Effector memory CD8-positive, alpha-beta T cell (primary cell): ENCODE data around the gene FLCN.
"Not testable (repeated sequence)": the region's sequence is repeated elsewhere in the genome, so short reads cannot be mapped to it uniquely, and the experiment has no call there.

ENCODE experiments used
- ATAC-seq: fragments of 150-1000 bp; cut with Tn5 transposase; replicated peaks from 2 replicates; pipeline ENCODE4 v1.10.0; 2021; ENCODE audit warnings: mild to moderate bottlenecking, moderate library complexity
- DNase-seq, 3 experiments: peaks; one replicate each; pipeline ENCODE4 v3.0.0; 2021
- H3K27ac Mint-ChIP-seq, 2 donors: one replicate each; pipeline ENCODE4 v1.8.0; 2022; ENCODE audit warnings: mild to moderate bottlenecking in 2 of 2, mixed read lengths in 2 of 2, moderate library complexity in 2 of 2
- H3K27me3 Mint-ChIP-seq, 2 donors: one replicate each; pipeline ENCODE4 v1.8.0; 2022; ENCODE audit warnings: mixed read lengths in 2 of 2
- H3K36me3 Mint-ChIP-seq: one replicate; pipeline ENCODE4 v1.8.0; 2022; ENCODE audit warnings: mild to moderate bottlenecking, moderate library complexity, mixed read lengths; ENCODE audit not compliant: insufficient read depth
- H3K4me1 Mint-ChIP-seq, 2 donors: one replicate each; pipeline ENCODE4 v1.8.0; 2022; ENCODE audit warnings: low read depth in 2 of 2, mixed read lengths in 2 of 2
- H3K4me3 Mint-ChIP-seq, 2 donors: one replicate each; pipeline ENCODE4 v1.8.0; 2022; ENCODE audit warnings: mild to moderate bottlenecking in 2 of 2, mixed read lengths in 2 of 2, moderate library complexity in 2 of 2
- H3K9me3 Mint-ChIP-seq, 2 donors: one replicate each; pipeline ENCODE4 v1.8.0; 2022; ENCODE audit warnings: mixed read lengths in 2 of 2

The FLCN gene

GRCh38 chr17:17196776-17197175 lies 40.2 kb downstream of the FLCN start:
- Mint-ChIP-seq H3K4me3 (no peak overlapping the region), H3K27me3 (no peaks in the 10 kb centered on the region), H3K27ac (no peak overlapping the region), H3K4me1 (peaks cover 0 to 2% of the 10 kb centered on the region in 2 donors), H3K36me3 (no peaks in the 10 kb centered on the region), H3K9me3 (no peaks in the 10 kb centered on the region)
- DNase-seq: no peak
- no peak for ATAC-seq

GRCh38 chr17:17195466-17195865 lies 41.5 kb downstream of the FLCN start:
- not testable (repeated sequence) for DNase-seq, H3K27me3 Mint-ChIP-seq, H3K36me3 Mint-ChIP-seq, H3K4me3 Mint-ChIP-seq, ATAC-seq, H3K9me3 Mint-ChIP-seq, H3K4me1 Mint-ChIP-seq, H3K27ac Mint-ChIP-seq

- Mint-ChIP-seq H3K36me3 (peaks cover 13% of the 10 kb centered on the region), H3K27ac (no peak overlapping the region), H3K4me3 (no peak overlapping the region), H3K4me1 (peaks cover 0 to 6% of the 10 kb centered on the region in 2 donors), H3K27me3 (no peaks in the 10 kb centered on the region), H3K9me3 (no peaks in the 10 kb centered on the region)
- no peak for ATAC-seq
- no peak for DNase-seq
Measured at GRCh38 chr17:17191961-17192381, 45.0 kb downstream of the FLCN start.

- no peak overlapping the region for H3K4me3 Mint-ChIP-seq
Measured at GRCh38 chr17:17191346-17191792, 45.6 kb downstream of the FLCN start.

GRCh38 chr17:17190188-17190587 lies 46.8 kb downstream of the FLCN start:
- H3K27ac Mint-ChIP-seq: no peak overlapping the region
- H3K4me3 Mint-ChIP-seq: no peak overlapping the region
- H3K27me3 Mint-ChIP-seq: no peaks in the 10 kb centered on the region
- H3K9me3 Mint-ChIP-seq: no peaks in the 10 kb centered on the region
- DNase-seq (no peak), ATAC-seq (no peak)
- peaks cover 13% of the 10 kb centered on the region for H3K36me3 Mint-ChIP-seq
- peaks cover 7 to 15% of the 10 kb centered on the region in 2 donors for H3K4me1 Mint-ChIP-seq

More at GRCh38 chr17:17191346-17191792, 45.6 kb downstream of the FLCN start:
- Mint-ChIP-seq H3K27me3 (no peaks in the 10 kb centered on the region), H3K36me3 (peaks cover 13% of the 10 kb centered on the region), H3K9me3 (no peaks in the 10 kb centered on the region), H3K4me1 (peaks cover 0 to 4% of the 10 kb centered on the region in 2 donors), H3K27ac (peak overlapping the region in 1 of 2 donors; percentile 49)
- ATAC-seq (no peak), DNase-seq (no peak)

GRCh38 chr17:17189559-17189958 lies 47.4 kb downstream of the FLCN start:
- H3K36me3 Mint-ChIP-seq: peaks cover 16% of the 10 kb centered on the region
- H3K4me1 Mint-ChIP-seq: peaks cover 8 to 21% of the 10 kb centered on the region in 2 donors
- H3K4me3 Mint-ChIP-seq: no peak overlapping the region
- DNase-seq (no peak), ATAC-seq (no peak)
- H3K27ac Mint-ChIP-seq: peak overlapping the region in 1 of 2 donors; percentile 94
- no peaks in the 10 kb centered on the region for H3K9me3 Mint-ChIP-seq
- no peaks in the 10 kb centered on the region for H3K27me3 Mint-ChIP-seq

GRCh38 chr17:17188586-17188985 lies 48.4 kb downstream of the FLCN start:
- DNase-seq (no peak), ATAC-seq (no peak)
- Mint-ChIP-seq H3K4me3 (no peak overlapping the region), H3K27ac (peak overlapping the region in 1 of 2 donors; percentile 94), H3K9me3 (no peaks in the 10 kb centered on the region), H3K36me3 (peaks cover 24% of the 10 kb centered on the region), H3K4me1 (peaks cover 13 to 29% of the 10 kb centered on the region in 2 donors), H3K27me3 (no peaks in the 10 kb centered on the region)

GRCh38 chr17:17186551-17187505 lies 50.1 kb downstream of the FLCN start:
- peak overlapping the region in 1 of 2 donors; percentile 94 for H3K27ac Mint-ChIP-seq
- peaks cover 18 to 37% of the 10 kb centered on the region in 2 donors for H3K4me1 Mint-ChIP-seq
- no peak for ATAC-seq
- H3K36me3 Mint-ChIP-seq: peaks cover 31% of the 10 kb centered on the region
- no peaks in the 10 kb centered on the region for H3K9me3 Mint-ChIP-seq
- DNase-seq: no peak
- no peak overlapping the region for H3K4me3 Mint-ChIP-seq
- no peaks in the 10 kb centered on the region for H3K27me3 Mint-ChIP-seq

GRCh38 chr17:17186051-17186450 lies 50.9 kb downstream of the FLCN start:
- no peak for DNase-seq
- H3K9me3 Mint-ChIP-seq: no peaks in the 10 kb centered on the region
- peak overlapping the region in 1 of 2 donors; percentile 15 for H3K4me3 Mint-ChIP-seq
- no peaks in the 10 kb centered on the region for H3K27me3 Mint-ChIP-seq
- peaks cover 22 to 41% of the 10 kb centered on the region in 2 donors for H3K4me1 Mint-ChIP-seq
- peaks cover 31% of the 10 kb centered on the region for H3K36me3 Mint-ChIP-seq
- H3K27ac Mint-ChIP-seq: peak overlapping the region in 1 of 2 donors; percentile 94
- no peak for ATAC-seq

- peak; percentile 67 for ATAC-seq
- Mint-ChIP-seq H3K4me3 (peak overlapping the region; percentile 40 to 58), H3K4me1 (peaks cover 26 to 47% of the 10 kb centered on the region in 2 donors), H3K36me3 (peaks cover 37% of the 10 kb centered on the region), H3K27ac (peak overlapping the region in 1 of 2 donors; percentile 94)
- not testable (repeated sequence) for DNase-seq, H3K9me3 Mint-ChIP-seq, H3K27me3 Mint-ChIP-seq
Measured at GRCh38 chr17:17184985-17185757, 51.8 kb downstream of the FLCN start.

GRCh38 chr17:17183744-17184143 lies 53.2 kb downstream of the FLCN start:
- ATAC-seq: no peak
- Mint-ChIP-seq H3K36me3 (peaks cover 42% of the 10 kb centered on the region), H3K4me3 (peak overlapping the region in 1 of 2 donors; percentile 37), H3K9me3 (no peaks in the 10 kb centered on the region), H3K27me3 (no peaks in the 10 kb centered on the region), H3K27ac (peak overlapping the region; percentile 83 to 94), H3K4me1 (peaks cover 32 to 53% of the 10 kb centered on the region in 2 donors)
- DNase-seq: no peak

GRCh38 chr17:17182598-17183136 lies 54.3 kb downstream of the FLCN start:
- Mint-ChIP-seq H3K4me1 (peaks cover 36 to 54% of the 10 kb centered on the region in 2 donors), H3K36me3 (peaks cover 39% of the 10 kb centered on the region), H3K9me3 (no peaks in the 10 kb centered on the region), H3K27me3 (no peaks in the 10 kb centered on the region), H3K27ac (peak overlapping the region; percentile 53 to 94), H3K4me3 (peak overlapping the region; percentile 55 to 76)
- no peak for DNase-seq
- no peak for ATAC-seq
